RWPE1 (cell line): Measurements from ENCODE around the gene TOE1.
"Not testable (repeated sequence)": the region's sequence is repeated elsewhere in the genome, so short reads cannot be mapped to it uniquely, and the experiment has no call there.

ENCODE experiments used
- CTCF ChIA-PET: fragments of 350-600 bp; sonication (Branson Sonifier 250); formaldehyde crosslinking; extraction: SDS; loops from one replicate; lab custom pipeline; 2021; lab: Yijun Ruan, JAX
- POLR2A ChIA-PET: fragments of 400-600 bp; formaldehyde crosslinking; extraction: SDS; loops from one replicate; lab custom pipeline; 2020; ENCODE audit warnings: antibody characterized with exemption; ENCODE audit not compliant: low non-redundant PET; lab: Yijun Ruan, JAX
- DNase-seq: peaks from one replicate; pipeline ENCODE4 v3.0.0; 2012; ENCODE audit warnings: low spot score
- H3K27ac ChIP-seq: fragments of 450-650 bp; 2 replicates; pipeline ENCODE4 v1.5.1; 2017
- TF ChIP-seq, protein P1 (sequence below): fragments of 450-650 bp; conservative IDR thresholded peaks from 2 replicates; pipeline ENCODE4 v1.5.1; 2017; ENCODE audit warnings: low read depth, mild to moderate bottlenecking

TOE1 gene

GRCh38 chr1:45359882-45360513 lies 20.0 kb downstream of the TOE1 start:
- CTCF ChIA-PET: interaction anchor here (0.6 to 3.2 kb wide), 9 partner anchors 10 to 454 kb away, joined by 3 to 60 read pairs (median 4); partner anchors contain the start of genes HPDL, MUTYH, TESK2 and TOE1
- DNase-seq: peak; percentile 44
- POLR2A ChIA-PET: interaction anchor here (0.5 kb wide), 1 partner anchor 131 kb away, joined by 4 read pairs; no protein-coding TSS in a partner anchor
- TF ChIP-seq, protein P1, sequence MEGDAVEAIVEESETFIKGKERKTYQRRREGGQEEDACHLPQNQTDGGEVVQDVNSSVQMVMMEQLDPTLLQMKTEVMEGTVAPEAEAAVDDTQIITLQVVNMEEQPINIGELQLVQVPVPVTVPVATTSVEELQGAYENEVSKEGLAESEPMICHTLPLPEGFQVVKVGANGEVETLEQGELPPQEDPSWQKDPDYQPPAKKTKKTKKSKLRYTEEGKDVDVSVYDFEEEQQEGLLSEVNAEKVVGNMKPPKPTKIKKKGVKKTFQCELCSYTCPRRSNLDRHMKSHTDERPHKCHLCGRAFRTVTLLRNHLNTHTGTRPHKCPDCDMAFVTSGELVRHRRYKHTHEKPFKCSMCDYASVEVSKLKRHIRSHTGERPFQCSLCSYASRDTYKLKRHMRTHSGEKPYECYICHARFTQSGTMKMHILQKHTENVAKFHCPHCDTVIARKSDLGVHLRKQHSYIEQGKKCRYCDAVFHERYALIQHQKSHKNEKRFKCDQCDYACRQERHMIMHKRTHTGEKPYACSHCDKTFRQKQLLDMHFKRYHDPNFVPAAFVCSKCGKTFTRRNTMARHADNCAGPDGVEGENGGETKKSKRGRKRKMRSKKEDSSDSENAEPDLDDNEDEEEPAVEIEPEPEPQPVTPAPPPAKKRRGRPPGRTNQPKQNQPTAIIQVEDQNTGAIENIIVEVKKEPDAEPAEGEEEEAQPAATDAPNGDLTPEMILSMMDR: no peak; the same call in none of the 2 replicates
- H3K27ac ChIP-seq: no peak overlapping the region

- DNase-seq, POLR2A ChIA-PET: not testable (repeated sequence)
- CTCF ChIA-PET: interaction anchor here (0.6 to 3.2 kb wide), 3 partner anchors 21 to 132 kb away, joined by 4 to 60 read pairs (median 4); partner anchors contain the start of genes MUTYH, TESK2 and TOE1
- peak overlapping the region; percentile 70 for H3K27ac ChIP-seq
Observed at GRCh38 chr1:45360981-45361380, 21.0 kb downstream of the TOE1 start.

- DNase-seq: no peak
- POLR2A ChIA-PET: no interaction called here
- TF ChIP-seq, protein P1: no peak
Observed at GRCh38 chr1:45364294-45364693, 24.3 kb downstream of the TOE1 start.

GRCh38 chr1:45365051-45365450 lies 25.1 kb downstream of the TOE1 start:
- POLR2A ChIA-PET: no interaction called here
- CTCF ChIA-PET: no interaction called here
- TF ChIP-seq, protein P1: no peak

More at GRCh38 chr1:45364294-45364693, 24.3 kb downstream of the TOE1 start:
- CTCF ChIA-PET: no interaction called here
- no peak overlapping the region for H3K27ac ChIP-seq

DNA sequence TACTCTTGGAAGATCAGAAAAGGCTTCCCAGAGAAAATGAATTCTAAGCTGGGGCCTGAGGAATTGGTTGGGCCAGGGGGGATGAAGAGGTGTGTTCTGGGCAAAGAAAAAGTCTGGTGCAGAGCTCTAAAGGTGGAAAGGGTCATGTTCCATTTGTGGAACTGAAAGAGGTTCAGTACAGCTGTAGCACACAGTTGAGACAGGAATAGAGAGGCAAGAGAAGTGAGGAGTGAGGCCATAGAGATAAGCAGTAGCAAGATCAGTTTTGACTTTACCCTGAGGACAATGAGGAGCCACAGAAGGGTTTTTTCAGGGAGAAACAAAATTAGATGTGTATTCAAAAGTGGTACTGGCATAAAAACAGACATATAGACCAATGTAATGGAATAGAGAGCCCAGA lies 30.6 kb downstream of the TOE1 start:
- POLR2A ChIA-PET: no interaction called here
- DNase-seq: no peak
- CTCF ChIA-PET: interaction anchor here (0.6 kb wide), 1 partner anchor 374 kb away, joined by 3 read pairs; no protein-coding TSS in a partner anchor

More at GRCh38 chr1:45365051-45365450, 25.1 kb downstream of the TOE1 start:
- DNase-seq: no peak
- no peak overlapping the region for H3K27ac ChIP-seq

DNA sequence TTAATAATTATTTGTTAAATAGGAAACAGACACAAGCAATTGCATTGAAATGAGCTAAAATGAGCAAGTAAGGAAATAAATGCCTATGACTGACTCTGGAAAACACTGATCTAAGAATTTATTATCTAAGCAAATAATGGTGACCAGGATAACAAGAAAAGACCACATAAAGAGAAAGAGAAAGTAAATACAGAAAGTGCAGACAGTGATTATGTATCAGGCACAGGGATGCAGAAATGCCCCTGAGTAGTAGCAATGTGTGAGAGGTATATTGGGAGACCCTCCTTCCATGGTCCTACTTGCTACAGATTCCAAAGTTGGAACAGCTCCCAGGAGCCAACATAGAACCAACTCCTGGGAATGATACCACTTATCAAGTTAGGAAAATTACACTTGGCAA lies 33.6 kb downstream of the TOE1 start:
- POLR2A ChIA-PET: interaction anchor here (0.5 kb wide), 1 partner anchor 110 kb away, joined by 6 read pairs; no protein-coding TSS in a partner anchor
- CTCF ChIA-PET: no interaction called here

More for the DNA sequence above, 30.6 kb downstream of the TOE1 start:
- TF ChIP-seq, protein P1: no peak
- no peak overlapping the region for H3K27ac ChIP-seq

More for the DNA sequence above, 33.6 kb downstream of the TOE1 start:
- TF ChIP-seq, protein P1: no peak
- no peak for DNase-seq
- H3K27ac ChIP-seq: no peak overlapping the region
